Gastrocnemius medialis (tissue), 4 donors: Measurements from ENCODE around the gene ROBO3. TPM values are rescaled to one million over a fixed set of nuclear protein-coding genes. Genes with fewer than 3 reads are reported as not detected.

Source experiments
- ATAC-seq, 2 donors: fragments of 150-250 bp; one replicate each; pipeline ENCODE4 v1.9.1; 2016
- DNase-seq, 2 donors: peaks; one replicate each; pipeline ENCODE4 v3.0.0-alpha.2; 2019
- H3K27ac ChIP-seq, 4 donors: fragments of 200-600 bp; sonication (generic); 1 replicate in 1 of 4; 2 replicates in 3 of 4; pipeline ENCODE4 v1.5.1; 2016 to 2018; ENCODE audit warnings: mild to moderate bottlenecking in 2 of 4, moderate library complexity in 1 of 4
- H3K27me3 ChIP-seq, 3 donors: fragments of 200-600 bp; sonication (generic) in 2 of 3; 1 replicate in 1 of 3; 2 replicates in 2 of 3; pipeline versions ENCODE4 v1.5.1 to v1.6.0; 2016 to 2019; ENCODE audit warnings: mild to moderate bottlenecking in 1 of 3, moderate library complexity in 1 of 3
- H3K36me3 ChIP-seq, 2 donors: fragments of 200-600 bp; sonication (generic) in 1 of 2; one replicate each; pipeline ENCODE4 v1.5.1; 2017 to 2018
- H3K4me1 ChIP-seq, 2 donors: fragments of 200-600 bp; sonication (generic) in 1 of 2; one replicate each; pipeline ENCODE4 v1.5.1; 2016 to 2017; ENCODE audit warnings: mild to moderate bottlenecking in 2 of 2
- H3K4me3 ChIP-seq, 4 donors: fragments of 200-600 bp; sonication (generic) in 3 of 4; 1 replicate in 1 of 4; 2 replicates in 3 of 4; pipeline ENCODE4 v1.5.1; 2016 to 2019; ENCODE audit warnings: mild to moderate bottlenecking in 2 of 4
- H3K9me3 ChIP-seq, 3 donors: fragments of 200-600 bp; sonication (generic) in 2 of 3; 1 replicate in 1 of 3; 2 replicates in 2 of 3; pipeline ENCODE4 v1.5.1; 2016 to 2019
- CTCF ChIP-seq, 5 experiments: fragments of 450-650 bp in 3 of 5; fragments of 200-600 bp in 2 of 5; sonication (generic) in 2 of 5; IDR thresholded peaks in 4 of 5; conservative IDR thresholded peaks in 1 of 5; 1 replicate in 4 of 5; 2 replicates in 1 of 5; pipeline ENCODE4 v1.5.1; 2016 to 2019; ENCODE audit warnings: antibody characterized with exemption in 5 of 5, mild to moderate bottlenecking in 3 of 5, moderate library complexity in 3 of 5
- POLR2A ChIP-seq, 2 donors: fragments of 450-650 bp; IDR thresholded peaks; one replicate each; pipeline ENCODE4 v1.6.1; 2017; ENCODE audit warnings: antibody characterized with exemption in 2 of 2, mild to moderate bottlenecking in 2 of 2, moderate library complexity in 2 of 2
- in situ Hi-C, 4 donors: fragments of 200-750 bp; cut with MboI; loops; one replicate each; pipeline versions ENCODE4 v1.15.0 to v1.8.0; 2017; ENCODE audit warnings: low sequenced_read_pairs in 4 of 4
- intact Hi-C: fragments of 100-400 bp; cut with DNase I; formaldehyde crosslinking; loops from one replicate; pipeline ENCODE4 v1.15.1; 2023; ENCODE audit warnings: low total_unique reads
- total RNA-seq, 4 donors: library from RNA; depleted of rRNA; stranded (reverse); fragments of >200 nt; gene quantifications; one replicate each; pipeline versions ENCODE4 v1.1.0 to v1.2.3, GENCODE V29; 2016

Gene ROBO3
- total RNA-seq, 4 donors from 2014 or later = 0.35 to 3.7 (median 1.3) TPM

DNA sequence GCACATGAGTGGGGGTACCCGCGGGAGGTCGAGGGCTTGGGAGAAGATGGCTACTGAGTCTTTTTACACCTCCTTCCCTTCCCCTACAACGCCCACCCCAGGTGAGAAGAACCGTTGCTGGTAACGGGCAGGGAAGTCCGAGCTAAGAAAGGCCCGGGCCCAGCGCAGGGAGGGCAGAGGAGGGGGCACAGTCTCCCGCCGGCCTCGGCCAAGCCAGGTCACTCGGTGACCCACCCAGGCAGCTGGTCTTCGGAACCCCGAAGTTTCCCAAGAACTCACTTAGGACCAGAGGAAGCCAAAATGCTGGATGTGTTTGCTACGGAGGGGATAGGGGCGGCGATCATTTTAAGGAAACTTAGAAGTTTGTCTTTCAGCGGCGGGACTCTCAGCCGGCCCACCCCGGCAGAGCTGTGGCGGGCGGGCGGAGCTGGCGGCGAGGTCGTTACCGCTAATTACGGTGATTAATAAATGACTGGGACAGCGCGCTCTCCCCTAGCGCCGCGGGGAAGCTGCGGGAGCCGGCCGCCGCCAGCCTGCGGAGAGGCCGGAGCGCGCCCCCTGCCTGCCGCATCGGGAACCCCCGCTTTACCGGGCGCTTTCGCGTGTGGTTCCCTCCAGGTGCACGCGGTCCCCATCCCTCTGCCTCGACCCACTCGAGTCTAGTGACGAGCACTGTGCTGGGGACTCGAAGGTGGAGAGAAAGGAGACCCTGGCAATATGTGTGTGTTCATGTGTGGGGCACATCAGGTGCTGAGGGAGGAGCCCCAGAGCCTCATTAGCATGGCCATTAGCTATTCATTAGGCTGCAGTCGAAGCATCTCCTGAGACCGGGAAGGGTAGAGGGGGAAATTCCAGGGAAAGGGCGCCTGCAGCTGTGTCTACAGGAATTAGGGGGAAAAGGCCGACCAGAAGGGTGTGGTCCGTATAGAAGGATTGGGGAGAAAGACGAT is 945 bp downstream of the ROBO3 start:
- H3K4me1 ChIP-seq = peaks cover 17 to 29% of the 10 kb centered on the region in 2 donors
- intact Hi-C loops = no loop called here

GRCh38 chr11:124867700-124868099 is 2.5 kb downstream of the ROBO3 start:
- H3K4me3 ChIP-seq = no peak overlapping the region
- H3K4me1 ChIP-seq = peaks cover 16 to 29% of the 10 kb centered on the region in 2 donors
- H3K36me3 ChIP-seq = no peaks in the 10 kb centered on the region
- in situ Hi-C loops (no loop called here), intact Hi-C loops (no loop called here)
- H3K27me3 ChIP-seq = peaks cover 80 to 92% (median 92%) of the 10 kb centered on the region in 3 donors
- peak in 1 of 5 experiments; percentile 29 for TF ChIP-seq CTCF (IDR thresholded peaks at IDR 0.05 in 4 of 5, conservative IDR thresholded peaks at IDR 0.05 in 1 of 5)
- no peak for TF ChIP-seq POLR2A (IDR thresholded peaks at IDR 0.05)
- H3K27ac ChIP-seq = no peak overlapping the region
- ATAC-seq (no peak), DNase-seq (no peak)
- no peaks in the 10 kb centered on the region for H3K9me3 ChIP-seq

More for the DNA sequence above, 945 bp downstream of the ROBO3 start:
- H3K27ac ChIP-seq = no peak overlapping the region
- H3K36me3 ChIP-seq = no peaks in the 10 kb centered on the region
- peak overlapping the region; percentile 21 to 57 (median 32) for H3K4me3 ChIP-seq
- ATAC-seq (peak in 1 of 2 donors; percentile 50), DNase-seq (no peak)
- TF ChIP-seq POLR2A (IDR thresholded peaks at IDR 0.05) = no peak
- TF ChIP-seq CTCF (IDR thresholded peaks at IDR 0.05 in 4 of 5, conservative IDR thresholded peaks at IDR 0.05 in 1 of 5) = peak; percentile 37 to 81 (median 62)
- in situ Hi-C loops = no loop called here
- H3K27me3 ChIP-seq = peaks cover 85 to 97% (median 91%) of the 10 kb centered on the region in 3 donors
- H3K9me3 ChIP-seq = no peaks in the 10 kb centered on the region

GRCh38 chr11:124868331-124869274 is 3.4 kb downstream of the ROBO3 start:
- H3K36me3 ChIP-seq = no peaks in the 10 kb centered on the region
- DNase-seq (no peak), ATAC-seq (no peak)
- in situ Hi-C loops (no loop called here), intact Hi-C loops (no loop called here)
- no peak overlapping the region for H3K4me3 ChIP-seq
- H3K27ac ChIP-seq = no peak overlapping the region
- TF ChIP-seq CTCF (IDR thresholded peaks at IDR 0.05 in 4 of 5, conservative IDR thresholded peaks at IDR 0.05 in 1 of 5) (no peak), POLR2A (IDR thresholded peaks at IDR 0.05) (no peak)
- H3K9me3 ChIP-seq = no peaks in the 10 kb centered on the region
- H3K27me3 ChIP-seq = peaks cover 80 to 92% (median 87%) of the 10 kb centered on the region in 3 donors
- H3K4me1 ChIP-seq = peaks cover 10 to 24% of the 10 kb centered on the region in 2 donors

DNA sequence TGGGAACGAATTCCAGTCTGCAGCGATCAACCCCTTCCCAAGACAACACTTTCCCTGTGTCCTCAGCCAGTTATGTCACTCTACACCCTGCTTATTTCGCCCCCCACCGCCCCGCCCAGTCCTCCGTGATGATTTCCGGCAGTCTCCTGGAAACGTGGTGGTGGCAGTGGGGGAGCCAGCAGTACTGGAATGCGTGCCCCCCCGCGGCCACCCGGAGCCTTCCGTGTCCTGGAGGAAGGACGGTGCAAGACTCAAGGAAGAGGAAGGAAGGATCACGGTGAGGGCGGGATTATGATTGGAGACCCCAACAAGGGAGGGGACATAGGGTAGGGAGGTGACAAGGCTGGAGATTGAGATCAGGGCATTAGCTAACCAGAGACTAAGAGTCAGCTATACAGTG is 4.1 kb downstream of the ROBO3 start:
- DNase-seq (no peak), ATAC-seq (no peak)
- Histone ChIP-seq H3K27ac (no peak overlapping the region), H3K4me1 (peaks cover 10 to 24% of the 10 kb centered on the region in 2 donors), H3K9me3 (no peaks in the 10 kb centered on the region), H3K36me3 (no peaks in the 10 kb centered on the region), H3K27me3 (peaks cover 78 to 89% (median 80%) of the 10 kb centered on the region in 3 donors), H3K4me3 (no peak overlapping the region)
- in situ Hi-C loops = no loop called here
- no peak for TF ChIP-seq CTCF (IDR thresholded peaks at IDR 0.05 in 4 of 5, conservative IDR thresholded peaks at IDR 0.05 in 1 of 5)
- no peak for TF ChIP-seq POLR2A (IDR thresholded peaks at IDR 0.05)
- intact Hi-C loops = no loop called here
